GM19025 (cell line): Measurements from ENCODE around the gene FMNL3.
A peak's percentile ranks its signal among the peaks of the same experiment; 100 is the strongest.
"Not testable (repeated sequence)": the region's sequence is repeated elsewhere in the genome, so short reads cannot be mapped to it uniquely, and the experiment has no call there.

Experiments
- ATAC-seq: cut with Tn5 transposase; IDR thresholded peaks from one replicate; pipeline ENCODE4 v1.9.1; 2021; ENCODE audit warnings: mild to moderate bottlenecking, low read depth, moderate library complexity; ENCODE audit not compliant: unreplicated experiment

FMNL3 gene

GRCh38 chr12:49720214-49720613 lies 13.0 kb upstream of the FMNL3 start:
- no peak for ATAC-seq

DNA sequence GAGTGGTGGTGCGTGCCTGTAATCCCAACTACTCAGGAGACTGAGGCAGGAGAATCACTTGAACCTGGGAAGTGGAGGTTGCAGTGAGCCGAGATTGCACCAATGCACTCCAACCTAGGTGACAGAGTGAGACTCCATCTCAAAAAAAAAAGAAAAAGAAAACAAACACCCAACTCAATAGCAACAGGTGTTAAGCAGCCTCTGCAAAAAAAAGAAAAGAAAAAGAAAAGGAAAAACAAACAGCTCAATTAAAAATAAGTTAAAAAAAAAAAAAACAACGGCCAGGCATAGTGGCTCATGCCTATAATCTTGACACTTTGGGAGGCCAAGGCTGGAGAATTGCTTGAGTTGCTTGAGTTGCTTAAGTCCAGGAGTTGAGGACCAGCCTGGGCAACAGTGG lies 10.6 kb upstream of the FMNL3 start:
- not testable (repeated sequence) for ATAC-seq

DNA sequence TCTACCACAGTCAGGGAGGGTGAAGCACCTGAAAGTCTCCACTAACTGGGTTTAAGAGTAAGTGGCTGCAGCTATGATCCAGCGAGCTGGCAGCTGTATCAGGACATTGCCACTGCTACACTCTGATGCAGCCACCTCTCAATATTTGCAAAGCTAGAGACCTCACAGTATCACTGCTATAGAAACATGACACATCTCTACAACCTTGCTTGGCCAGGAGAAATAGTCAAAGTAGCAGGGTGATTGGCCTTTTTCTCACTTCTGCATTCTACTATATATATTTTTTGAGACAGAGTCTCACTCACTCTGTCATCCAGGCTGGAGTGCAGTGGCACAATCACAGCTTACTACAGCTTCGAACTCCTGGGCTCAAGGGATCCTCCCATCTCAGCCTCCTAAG lies 9.3 kb upstream of the FMNL3 start:
- ATAC-seq: no peak

DNA sequence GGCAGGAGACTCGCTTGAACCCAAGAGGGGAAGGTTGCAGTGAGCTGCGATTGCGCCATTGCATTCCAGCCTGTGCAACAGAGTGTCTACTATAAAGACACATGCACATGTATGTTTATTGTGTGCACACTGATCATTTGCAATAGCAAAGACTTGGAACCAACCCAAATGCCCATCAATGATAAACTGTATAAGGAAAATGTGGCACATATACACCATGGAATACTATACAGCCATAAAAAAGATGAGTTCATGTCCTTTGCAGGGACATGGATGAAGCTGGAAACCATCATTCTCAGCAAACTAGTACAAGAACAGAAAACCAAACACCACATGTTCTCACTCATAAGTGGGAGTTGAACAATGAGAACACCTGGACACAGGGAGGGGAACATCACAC lies 6.7 kb upstream of the FMNL3 start:
- ATAC-seq: not testable (repeated sequence)

- no peak for ATAC-seq
Observed at GRCh38 chr12:49708851-49709250, 1.6 kb upstream of the FMNL3 start.

- ATAC-seq: no peak
Observed at GRCh38 chr12:49707812-49708147, 575 bp upstream of the FMNL3 start.

DNA sequence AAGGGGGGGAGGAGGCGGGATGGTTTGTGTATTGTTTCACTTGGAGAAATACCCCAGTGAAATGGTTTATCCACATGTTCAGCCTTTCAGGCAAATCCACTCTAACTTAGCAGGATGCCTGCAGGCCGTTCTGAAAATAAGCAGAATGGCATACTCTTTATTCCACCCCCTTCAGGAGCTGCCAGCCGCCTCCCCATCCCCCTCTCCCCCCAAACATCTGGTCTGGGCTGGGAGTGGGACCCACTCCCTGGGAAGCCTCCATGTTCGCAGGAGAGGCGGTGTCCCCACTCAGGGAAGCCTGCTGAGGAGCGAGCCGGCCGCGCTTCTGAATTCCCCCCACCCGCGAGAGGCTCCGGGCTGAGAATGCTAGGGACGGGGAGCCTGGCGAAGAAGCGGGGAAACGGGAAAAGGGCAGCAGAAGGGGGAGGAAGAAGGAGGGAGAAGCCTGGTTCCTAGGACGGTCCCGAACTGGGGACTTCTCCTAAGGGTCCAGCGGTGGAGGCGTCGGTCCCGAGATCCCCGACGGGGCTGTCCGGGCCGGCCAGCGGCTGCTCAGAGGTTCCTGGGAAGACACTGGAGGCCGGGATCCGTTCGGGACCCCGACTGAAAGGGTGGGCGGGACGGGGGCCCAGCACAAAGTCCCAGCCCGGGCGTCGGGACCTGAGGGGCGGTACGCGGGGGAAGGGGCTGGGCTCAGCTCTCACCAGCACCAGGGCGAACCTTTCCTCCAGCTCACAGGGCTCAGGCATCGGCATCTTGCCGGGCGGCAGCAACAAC lies 666 bp downstream of the FMNL3 start:
- ATAC-seq: peak; percentile 11

GRCh38 chr12:49705479-49706134 lies 1.6 kb downstream of the FMNL3 start:
- no peak for ATAC-seq

DNA sequence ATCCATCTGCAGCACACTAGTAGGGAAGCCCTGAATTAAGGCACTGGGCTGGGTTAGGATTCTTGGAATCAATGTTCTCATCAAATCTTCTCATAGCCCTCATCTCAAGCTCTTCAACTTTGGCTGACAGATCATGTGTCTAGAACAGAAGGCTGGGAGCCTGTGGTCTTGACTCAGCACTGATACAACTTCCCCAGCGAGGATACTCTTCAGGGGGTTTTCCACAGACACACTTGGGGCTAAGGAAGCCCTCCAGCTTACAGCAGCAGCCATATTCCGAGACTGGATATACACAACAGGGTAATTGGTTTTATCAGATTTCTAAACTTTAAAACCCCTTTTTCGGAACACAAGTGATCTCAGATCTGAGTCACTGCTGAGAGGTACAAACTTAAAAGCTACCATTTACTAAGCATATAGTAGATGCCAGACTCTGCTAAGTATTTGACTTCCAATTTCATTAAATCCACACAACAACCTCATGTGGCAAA lies 3.5 kb downstream of the FMNL3 start:
- no peak for ATAC-seq

DNA sequence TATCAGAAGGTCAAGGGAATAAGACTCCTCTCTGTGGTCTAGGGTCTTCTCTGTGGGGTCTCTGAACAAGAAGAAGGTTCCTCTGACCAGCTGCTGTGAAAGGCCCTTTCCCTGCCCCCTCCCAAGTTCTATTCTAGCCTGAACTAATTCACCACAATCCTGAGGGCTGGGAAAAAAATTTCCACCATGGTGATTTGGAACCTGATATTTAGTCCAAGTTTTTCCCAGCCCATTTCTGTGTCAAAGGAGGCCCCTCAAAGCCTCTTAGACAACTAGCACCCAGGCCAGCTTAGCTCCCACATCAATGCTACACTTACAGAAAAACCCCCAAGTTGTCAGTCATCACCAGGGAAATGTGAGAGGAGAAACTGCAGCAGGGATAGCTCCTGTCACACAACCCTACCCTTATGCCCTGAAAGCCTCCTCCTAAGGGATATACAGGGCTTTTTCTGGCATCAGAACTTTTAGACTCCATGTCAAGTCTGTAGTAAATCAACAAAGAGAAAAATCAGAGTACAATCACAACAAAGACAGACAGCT lies 4.5 kb downstream of the FMNL3 start:
- ATAC-seq: no peak

- ATAC-seq: no peak
Observed at GRCh38 chr12:49702009-49702408, 5.2 kb downstream of the FMNL3 start.

- peak; percentile 84 for ATAC-seq
Observed at GRCh38 chr12:49698619-49699545, 8.3 kb downstream of the FMNL3 start.

DNA sequence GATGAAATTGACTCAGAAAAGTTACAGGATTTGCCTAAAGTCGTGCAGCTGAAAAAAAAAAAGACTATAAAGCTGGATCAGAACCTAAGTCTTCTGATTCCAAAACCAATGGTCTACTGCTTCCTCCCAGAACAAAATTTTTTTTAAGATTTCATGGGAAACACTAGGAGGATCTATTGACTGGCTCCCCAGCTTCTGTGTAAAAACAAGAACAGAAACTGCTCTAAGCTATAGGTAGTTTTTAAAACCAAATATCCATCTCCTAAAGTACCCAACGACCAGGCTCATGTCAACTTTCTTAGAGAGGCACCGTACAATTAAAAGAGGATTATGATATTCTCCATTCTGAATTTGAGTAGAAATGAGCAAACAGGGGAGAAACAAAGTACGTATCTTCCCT lies 9.4 kb downstream of the FMNL3 start:
- ATAC-seq: no peak

- no peak for ATAC-seq
Observed at GRCh38 chr12:49696723-49697122, 10.5 kb downstream of the FMNL3 start.

GRCh38 chr12:49693931-49694444 lies 13.2 kb downstream of the FMNL3 start:
- ATAC-seq: no peak

DNA sequence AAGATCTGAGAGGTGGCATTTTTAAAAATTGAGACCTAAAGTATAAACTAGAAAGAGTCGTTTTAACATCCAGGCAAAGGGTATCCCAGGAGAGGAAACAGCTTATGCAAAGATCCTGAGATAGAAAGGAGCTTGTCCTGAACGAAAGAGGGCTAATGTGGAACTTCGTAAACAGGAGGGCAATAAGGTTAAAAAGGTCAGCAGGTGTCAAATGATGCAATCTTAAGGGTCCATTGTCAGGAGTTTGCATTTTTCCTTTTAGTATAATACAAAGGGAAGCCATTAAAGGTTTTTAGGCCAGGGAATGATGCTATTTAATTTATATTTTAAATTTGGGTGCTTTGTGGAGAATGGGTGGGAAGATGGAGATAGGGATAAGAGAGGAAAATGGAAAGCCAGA lies 14.4 kb downstream of the FMNL3 start:
- no peak for ATAC-seq

DNA sequence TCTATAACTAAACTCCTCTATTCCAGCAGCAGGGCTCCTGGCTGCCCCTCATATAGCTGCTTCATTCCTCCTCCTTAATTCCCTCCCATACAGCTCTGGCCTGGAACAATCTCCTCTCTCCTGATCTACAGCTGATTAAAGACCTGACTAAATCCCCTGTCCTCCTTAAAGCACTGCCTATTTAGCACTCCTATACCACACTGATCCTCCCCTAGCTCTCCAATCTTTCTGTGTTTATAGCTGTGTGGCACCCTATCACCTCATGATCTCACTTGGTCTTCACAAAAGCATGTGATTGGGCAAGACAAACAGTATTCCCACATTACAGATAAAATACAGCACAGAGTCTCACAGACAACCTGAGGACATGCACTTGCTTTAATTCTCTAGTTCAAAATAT lies 17.4 kb downstream of the FMNL3 start:
- no peak for ATAC-seq

DNA sequence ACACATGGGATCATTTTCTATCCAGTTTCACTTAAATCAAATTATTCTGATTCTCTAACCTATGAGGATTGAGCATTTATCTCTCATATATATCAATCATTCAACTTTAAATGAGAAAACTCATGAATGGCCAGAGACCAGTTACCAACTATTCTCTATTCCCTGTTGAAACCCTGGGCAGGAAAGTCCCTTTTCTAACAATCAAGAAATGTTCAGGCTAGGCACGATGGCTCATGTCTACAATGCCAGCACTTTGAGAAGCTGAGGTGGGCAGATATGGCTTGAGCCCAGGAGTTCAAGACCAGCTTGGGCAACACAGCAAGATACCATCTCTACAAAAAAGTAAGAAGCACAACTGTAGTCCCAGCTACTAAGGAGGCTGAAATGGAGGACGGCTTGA lies 18.0 kb downstream of the FMNL3 start:
- ATAC-seq: no peak

- no peak for ATAC-seq
Observed at GRCh38 chr12:49687941-49688340, 19.3 kb downstream of the FMNL3 start.

- no peak for ATAC-seq
Observed at GRCh38 chr12:49684310-49684854, 22.8 kb downstream of the FMNL3 start.
